SW 1271 (cell line): Measurements from ENCODE around the gene HOMER2.
"Not testable (repeated sequence)": the region's sequence is repeated elsewhere in the genome, so short reads cannot be mapped to it uniquely, and the experiment has no call there.

Source experiments
- DNase-seq, 2 experiments: peaks; one replicate each; lab custom pipeline; 2025; lab: John Stamatoyannopoulos, UW

Gene HOMER2

GRCh38 chr15:82831894-82832600 is 120.5 kb downstream of the HOMER2 start:
- DNase-seq = no peak

GRCh38 chr15:82830427-82831173 is 121.9 kb downstream of the HOMER2 start:
- DNase-seq = no peak

- DNase-seq = no peak
These were observed 123.3 kb downstream of the HOMER2 start for GRCh38 chr15:82829234-82829633.

GRCh38 chr15:82828075-82828474 is 124.4 kb downstream of the HOMER2 start:
- no peak for DNase-seq

- DNase-seq = no peak
These were observed 129.5 kb downstream of the HOMER2 start for GRCh38 chr15:82823049-82823448.

GRCh38 chr15:82821851-82822250 is 130.7 kb downstream of the HOMER2 start:
- not testable (repeated sequence) for DNase-seq

GRCh38 chr15:82821396-82821795 is 131.1 kb downstream of the HOMER2 start:
- DNase-seq = peak in 1 of 2 experiments; percentile 16

GRCh38 chr15:82820128-82820527 is 132.4 kb downstream of the HOMER2 start:
- no peak for DNase-seq

- no peak for DNase-seq
These were observed 139.5 kb downstream of the HOMER2 start for GRCh38 chr15:82812994-82813393.

GRCh38 chr15:82810890-82811426 is 141.6 kb downstream of the HOMER2 start:
- peak in 1 of 2 experiments; percentile 75 for DNase-seq

- peak; percentile 18 to 75 for DNase-seq
These were observed 142.2 kb downstream of the HOMER2 start for GRCh38 chr15:82810061-82810889.

GRCh38 chr15:82809308-82810060 is 143.0 kb downstream of the HOMER2 start, which contains the start of gene WHAMM:
Gene WHAMM, plus strand, starts transcription at chr15:82809628. Its CDS starts 99 bp downstream, at chr15:82809727.
- peak; percentile 98 to 99 for DNase-seq

GRCh38 chr15:82808634-82809041 is 143.9 kb downstream of the HOMER2 start:
- DNase-seq = no peak

GRCh38 chr15:82807920-82808633 is 144.4 kb downstream of the HOMER2 start:
- DNase-seq = no peak

GRCh38 chr15:82805994-82806406 is 146.5 kb downstream of the HOMER2 start, which contains the start of gene FSD2:
Gene FSD2, minus strand, starts transcription at chr15:82806069. Its CDS starts 18,679 bp downstream, at chr15:82787390.
- DNase-seq = no peak

GRCh38 chr15:82804575-82804949 is 148.0 kb downstream of the HOMER2 start:
- no peak for DNase-seq

GRCh38 chr15:82803793-82804574 is 148.5 kb downstream of the HOMER2 start:
- no peak for DNase-seq

GRCh38 chr15:82802497-82802896 is 150.0 kb downstream of the HOMER2 start:
- no peak for DNase-seq

- no peak for DNase-seq
These were observed 153.2 kb downstream of the HOMER2 start for GRCh38 chr15:82799183-82799841.
